HL-60 (cell line): ENCODE data around the gene TNFRSF17.
"Not testable (repeated sequence)": the region's sequence is repeated elsewhere in the genome, so short reads cannot be mapped to it uniquely, and the experiment has no call there.

Experiments
- DNase-seq, 2 experiments: peaks; one replicate each; pipeline ENCODE4 v3.0.0-alpha.2; 2010 to 2020; ENCODE audit warnings: low read depth in 1 of 2, low spot score in 1 of 2
- H3K27ac ChIP-seq: fragments of 250-450 bp; sonication (Bioruptor Pico); replicated peaks from 2 replicates; pipeline ENCODE4 v1.5.1; 2020; ENCODE audit warnings: mild to moderate bottlenecking, moderate library complexity
- H3K27me3 ChIP-seq: fragments of 250-450 bp; sonication (Bioruptor Pico); 2 replicates; pipeline ENCODE4 v1.5.1; 2021; ENCODE audit warnings: mild to moderate bottlenecking, moderate library complexity; ENCODE audit not compliant: insufficient read depth, poor library complexity, severe bottlenecking
- H3K4me3 ChIP-seq: replicated peaks from 2 replicates; pipeline ENCODE4 v1.5.1; 2011; ENCODE audit warnings: mild to moderate bottlenecking, control low read depth, low read length; ENCODE audit not compliant: insufficient read depth
- GABPA ChIP-seq: IDR thresholded peaks from 2 replicates; pipeline ENCODE4 v1.6.1; 2012; ENCODE audit warnings: low read depth
- POLR2AphosphoS5 ChIP-seq: IDR thresholded peaks from 2 replicates; pipeline ENCODE4 v1.6.1; 2012; ENCODE audit warnings: low read depth
- REST ChIP-seq: IDR thresholded peaks from 2 replicates; pipeline ENCODE4 v1.6.1; 2012; ENCODE audit warnings: low read depth; ENCODE audit not compliant: insufficient replicate concordance
- SPI1 ChIP-seq: IDR thresholded peaks from 2 replicates; pipeline ENCODE4 v1.6.1; 2012; ENCODE audit warnings: low read depth, mild to moderate bottlenecking, borderline replicate concordance
- TF ChIP-seq, protein P1 (sequence below): IDR thresholded peaks from one replicate; pipeline ENCODE4 v1.5.1; 2011; ENCODE audit warnings: low read length, control low read depth, inconsistent platforms; ENCODE audit not compliant: insufficient read depth

The TNFRSF17 gene

GRCh38 chr16:11967195-11967911 is 2.3 kb downstream of the TNFRSF17 start:
- Histone ChIP-seq H3K27ac (no peak overlapping the region), H3K27me3 (no peaks in the 10 kb centered on the region), H3K4me3 (no peak overlapping the region)
- DNase-seq: no peak
- TF ChIP-seq, protein P1, sequence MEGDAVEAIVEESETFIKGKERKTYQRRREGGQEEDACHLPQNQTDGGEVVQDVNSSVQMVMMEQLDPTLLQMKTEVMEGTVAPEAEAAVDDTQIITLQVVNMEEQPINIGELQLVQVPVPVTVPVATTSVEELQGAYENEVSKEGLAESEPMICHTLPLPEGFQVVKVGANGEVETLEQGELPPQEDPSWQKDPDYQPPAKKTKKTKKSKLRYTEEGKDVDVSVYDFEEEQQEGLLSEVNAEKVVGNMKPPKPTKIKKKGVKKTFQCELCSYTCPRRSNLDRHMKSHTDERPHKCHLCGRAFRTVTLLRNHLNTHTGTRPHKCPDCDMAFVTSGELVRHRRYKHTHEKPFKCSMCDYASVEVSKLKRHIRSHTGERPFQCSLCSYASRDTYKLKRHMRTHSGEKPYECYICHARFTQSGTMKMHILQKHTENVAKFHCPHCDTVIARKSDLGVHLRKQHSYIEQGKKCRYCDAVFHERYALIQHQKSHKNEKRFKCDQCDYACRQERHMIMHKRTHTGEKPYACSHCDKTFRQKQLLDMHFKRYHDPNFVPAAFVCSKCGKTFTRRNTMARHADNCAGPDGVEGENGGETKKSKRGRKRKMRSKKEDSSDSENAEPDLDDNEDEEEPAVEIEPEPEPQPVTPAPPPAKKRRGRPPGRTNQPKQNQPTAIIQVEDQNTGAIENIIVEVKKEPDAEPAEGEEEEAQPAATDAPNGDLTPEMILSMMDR: no peak
- TF ChIP-seq REST: no peak
- no peak for TF ChIP-seq GABPA
- no peak for TF ChIP-seq POLR2AphosphoS5
- no peak for TF ChIP-seq SPI1

DNA sequence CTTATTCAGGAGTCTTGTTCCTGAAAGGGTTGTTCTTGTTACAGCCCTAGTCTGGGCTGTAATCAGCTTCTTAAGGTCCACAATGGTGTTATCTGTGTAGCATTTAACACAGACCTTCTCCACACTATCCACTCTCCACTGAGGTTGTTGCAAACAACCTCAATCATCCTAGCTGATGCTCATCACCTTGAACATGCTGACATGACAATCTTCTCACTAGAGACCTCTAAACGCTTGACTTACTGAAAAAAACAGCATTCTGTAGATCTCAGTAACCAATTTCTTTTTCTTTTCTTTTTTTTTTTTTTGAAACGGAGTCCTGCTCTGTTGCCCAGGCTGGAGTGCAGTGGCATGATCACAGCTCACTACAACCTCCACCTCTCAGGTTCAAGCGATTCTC is 3.6 kb downstream of the TNFRSF17 start:
- no peak for TF ChIP-seq SPI1
- TF ChIP-seq POLR2AphosphoS5: no peak
- TF ChIP-seq, protein P1: no peak
- no peak for TF ChIP-seq GABPA
- no peak for TF ChIP-seq REST
- no peaks in the 10 kb centered on the region for H3K27me3 ChIP-seq
- no peak overlapping the region for H3K4me3 ChIP-seq
- H3K27ac ChIP-seq: no peak overlapping the region
- DNase-seq: no peak

- H3K4me3 ChIP-seq, H3K27ac ChIP-seq, H3K27me3 ChIP-seq, DNase-seq: not testable (repeated sequence)
Observed at GRCh38 chr16:11970292-11970691, 5.3 kb downstream of the TNFRSF17 start.

DNA sequence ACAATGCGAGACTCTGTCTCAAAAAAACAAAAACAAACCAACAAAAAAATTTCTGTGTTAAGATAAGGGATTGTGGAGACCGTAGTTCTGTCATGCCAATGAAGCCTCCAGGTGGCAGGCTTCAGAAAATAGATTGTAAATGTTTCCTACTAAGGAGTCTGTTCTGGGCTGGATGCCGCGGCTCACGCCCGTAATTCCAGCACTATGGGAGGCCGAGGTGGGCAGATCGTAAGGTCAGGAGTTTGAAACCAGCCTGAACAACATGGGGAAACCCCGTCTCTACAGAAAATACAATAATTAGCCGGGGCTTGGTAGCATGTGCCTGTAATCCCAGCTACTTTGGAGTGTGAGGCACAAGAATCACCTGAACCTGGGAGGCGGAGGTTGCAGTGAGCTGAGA is 7.1 kb downstream of the TNFRSF17 start:
- Histone ChIP-seq H3K4me3 (no peak overlapping the region), H3K27me3 (no peaks in the 10 kb centered on the region), H3K27ac (no peak overlapping the region)
- TF ChIP-seq GABPA (no peak), REST (no peak), POLR2AphosphoS5 (no peak), SPI1 (no peak)
- TF ChIP-seq, protein P1: no peak
- DNase-seq: no peak
